GM18907 (cell line): ENCODE data around the gene GLIS2.
A peak's percentile ranks its signal among the peaks of the same experiment; 100 is the strongest.

Experiments
- ATAC-seq: cut with Tn5 transposase; IDR thresholded peaks from one replicate; pipeline ENCODE4 v1.9.1; 2021; ENCODE audit warnings: mild to moderate bottlenecking, moderate library complexity; ENCODE audit not compliant: unreplicated experiment

The GLIS2 gene

DNA sequence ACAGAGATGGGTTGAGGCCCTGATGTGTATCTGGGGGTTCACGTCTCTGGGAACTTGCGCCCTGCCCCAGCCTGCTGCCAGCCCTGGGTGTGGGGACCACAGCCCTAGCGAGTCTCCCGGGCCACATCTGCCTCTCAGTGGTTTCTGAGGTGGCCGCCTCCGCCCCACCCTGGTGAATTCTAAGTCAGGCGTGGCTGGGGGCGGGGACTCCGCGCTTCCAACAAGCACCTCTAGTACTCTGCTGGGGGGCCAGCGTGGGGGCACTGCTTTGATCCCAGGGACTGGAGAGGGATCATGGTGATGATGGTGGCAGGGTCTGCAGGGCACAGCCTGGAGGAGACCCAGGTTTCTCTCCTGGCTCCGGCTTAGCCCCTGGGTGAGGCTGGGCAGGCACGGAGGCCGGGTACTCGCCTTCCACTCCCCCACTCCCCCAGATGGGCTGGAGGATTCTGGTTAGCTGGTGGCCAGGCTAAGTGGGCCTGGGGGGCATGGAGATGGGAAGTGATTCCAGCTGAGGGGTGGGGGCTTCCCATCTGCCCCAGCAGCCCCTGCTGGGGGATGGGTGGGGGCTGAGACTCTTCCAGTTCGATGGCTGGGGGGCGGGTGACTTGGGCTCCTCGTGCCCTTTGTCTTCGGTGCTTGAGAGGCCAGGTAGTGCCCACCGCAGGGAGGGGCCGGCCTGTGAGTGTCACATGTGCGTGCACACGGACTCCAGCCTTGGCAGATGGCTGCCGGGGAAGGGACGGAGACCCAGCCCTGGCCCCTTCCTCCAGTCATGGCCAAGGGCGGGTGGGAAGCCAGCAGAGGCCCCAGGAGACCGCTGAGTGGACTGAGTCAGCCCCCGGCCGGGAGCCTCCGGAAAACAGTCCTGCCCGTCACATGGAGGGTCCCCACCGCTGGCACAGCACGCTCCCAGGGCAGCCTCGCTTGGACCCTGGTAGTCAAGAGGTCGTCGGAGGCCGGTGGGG is 3.9 kb downstream of the GLIS2 start:
- peak; percentile 42 for ATAC-seq

DNA sequence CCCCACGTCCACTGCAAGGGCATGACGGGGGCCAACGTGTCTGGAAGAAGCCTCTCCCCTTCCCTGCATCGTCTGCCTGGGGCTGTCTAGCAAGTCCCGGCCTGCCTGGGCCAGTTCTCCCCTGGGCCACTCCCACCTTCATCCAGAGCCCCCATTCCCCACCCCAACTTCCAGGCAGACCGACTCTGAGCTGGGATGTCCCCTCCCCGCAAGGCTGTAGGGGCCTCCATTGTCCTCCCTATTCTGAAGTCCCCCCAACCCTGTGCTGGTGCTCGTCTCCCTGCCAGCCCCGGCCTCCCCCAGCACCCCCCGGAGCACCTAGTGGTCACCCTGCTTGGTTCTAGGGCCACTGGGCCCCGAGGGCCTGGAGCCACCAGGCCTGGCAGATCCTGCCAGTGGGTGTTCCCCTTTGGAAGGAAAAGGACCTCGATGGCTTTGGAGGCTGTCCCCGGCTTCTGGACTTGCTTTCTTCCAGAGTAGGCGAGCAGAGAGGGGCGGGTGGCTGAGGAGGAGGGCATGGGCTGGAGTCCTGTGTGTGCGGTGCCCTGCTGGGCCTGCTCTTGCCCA is 4.8 kb downstream of the GLIS2 start:
- no peak for ATAC-seq

DNA sequence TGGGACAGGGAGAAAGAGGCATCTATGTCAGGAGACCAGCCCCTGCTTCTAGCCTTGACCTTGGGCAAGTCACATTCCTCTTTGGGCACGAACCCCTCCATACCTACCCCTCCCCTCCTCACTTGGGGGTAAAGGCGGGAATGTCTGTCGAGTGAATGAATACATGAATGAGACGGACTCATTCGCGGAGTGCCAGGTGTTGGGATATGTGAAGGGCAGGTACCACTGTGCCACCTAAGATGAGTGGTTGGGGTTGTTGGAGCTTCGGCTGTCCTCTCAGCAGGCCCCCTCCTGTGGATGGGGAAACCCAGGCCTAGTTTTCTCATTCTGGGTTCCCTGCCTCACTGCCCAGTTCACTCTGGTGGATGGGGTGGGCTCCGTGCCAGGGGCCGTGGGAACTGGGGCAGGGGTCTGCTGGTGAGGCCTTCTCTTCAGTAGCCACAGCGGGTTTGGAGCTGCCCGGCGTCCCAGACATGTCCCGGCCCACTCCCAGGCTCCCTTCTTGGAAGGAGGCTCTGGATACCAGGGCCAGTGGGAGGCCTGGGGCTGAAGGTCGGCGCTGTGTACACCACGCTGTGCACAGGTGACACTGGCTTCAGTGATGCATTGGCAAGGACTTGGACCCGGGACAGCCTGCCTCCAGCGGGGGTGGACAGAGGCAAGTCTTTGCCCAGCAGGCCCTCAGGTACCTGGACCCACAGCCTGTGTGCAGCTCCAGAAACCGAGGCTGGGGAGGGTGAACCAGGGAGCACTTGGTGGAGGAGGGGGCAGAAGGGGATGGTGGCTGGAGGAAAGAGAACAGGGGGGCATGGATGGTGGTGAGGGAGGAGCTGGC is 5.6 kb downstream of the GLIS2 start:
- ATAC-seq = no peak

DNA sequence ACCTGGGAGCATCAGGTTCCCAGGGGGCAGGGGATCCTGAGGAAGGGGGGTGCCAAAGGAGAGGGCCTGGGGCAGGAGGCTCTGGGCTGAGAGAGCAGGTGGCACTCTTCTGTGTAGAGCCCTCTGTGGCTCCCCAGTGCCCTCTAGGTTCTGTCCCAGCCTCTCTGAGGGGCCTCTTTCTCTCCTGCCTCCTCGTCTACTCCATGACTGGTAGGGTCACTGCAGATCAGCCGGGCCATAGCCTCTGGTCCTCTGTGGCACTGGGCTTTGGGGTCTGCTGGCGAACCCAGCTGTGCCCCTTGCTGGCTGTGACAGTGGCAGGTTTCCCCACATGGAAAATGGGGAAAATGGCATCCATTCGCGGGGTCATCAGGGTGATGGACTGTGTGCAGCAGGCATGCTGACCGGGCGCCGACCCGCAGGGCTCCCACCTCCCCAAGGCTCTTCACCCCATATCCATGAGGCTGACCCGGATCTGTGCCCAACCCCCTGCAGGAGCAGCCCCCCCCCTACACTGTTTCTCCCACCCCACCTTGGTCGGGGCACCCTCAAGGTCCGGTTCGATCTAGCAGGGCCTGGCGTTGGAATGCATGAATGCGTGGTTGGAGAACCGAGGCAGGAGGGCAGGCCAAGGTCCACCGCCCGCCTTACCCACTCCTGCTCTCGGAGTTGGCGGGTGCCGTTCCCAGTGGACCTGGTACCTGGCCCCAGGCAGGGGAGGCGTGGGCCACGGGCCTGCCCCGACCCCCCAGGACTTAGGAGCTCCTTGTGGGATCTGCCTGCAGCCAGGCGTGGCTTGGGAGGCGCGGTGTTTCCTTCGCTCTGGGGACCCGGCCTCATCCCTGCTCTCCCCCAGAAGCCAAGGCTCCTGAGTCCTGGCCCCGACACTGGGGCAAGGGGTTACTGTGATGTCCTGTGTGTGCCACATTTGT is 6.5 kb downstream of the GLIS2 start:
- ATAC-seq = no peak

DNA sequence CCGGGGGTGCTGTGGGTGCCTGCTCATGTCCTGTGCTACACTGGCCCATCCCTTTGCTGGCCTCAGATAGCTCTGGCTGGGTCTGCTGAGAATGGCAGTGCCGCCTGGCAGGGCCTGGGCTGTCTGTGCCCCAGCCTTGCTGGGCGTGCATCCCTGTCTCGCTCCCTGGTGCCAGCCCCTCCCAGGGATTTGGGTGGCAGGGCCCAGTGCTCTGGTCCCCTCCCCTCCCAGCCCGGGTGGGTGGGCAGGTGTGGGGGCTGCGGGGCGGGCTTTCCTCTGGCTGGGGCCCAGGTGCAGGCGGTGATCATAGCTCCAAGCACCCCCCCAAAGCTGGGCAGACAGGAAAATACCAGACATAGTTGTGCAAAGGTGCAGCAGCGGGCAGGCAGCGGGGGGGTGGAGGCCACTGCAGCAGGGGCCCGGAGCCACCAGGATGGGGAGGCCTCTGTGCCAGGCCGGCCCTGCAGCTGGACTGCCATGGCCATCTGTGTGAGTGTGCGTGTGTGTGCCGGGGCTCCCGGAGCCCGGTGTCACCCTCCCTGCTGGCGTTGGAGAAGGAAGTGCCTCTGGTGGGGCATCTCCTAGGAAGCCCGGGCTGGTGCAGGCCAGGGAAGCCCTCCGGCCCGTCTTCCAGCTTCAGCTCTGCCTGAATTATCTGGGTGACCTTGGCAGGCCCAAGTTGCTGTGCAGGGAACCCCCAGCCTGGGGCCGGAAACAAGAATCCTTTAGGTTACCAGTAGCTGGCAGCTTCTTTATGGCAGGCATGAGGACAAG is 7.4 kb downstream of the GLIS2 start:
- no peak for ATAC-seq

DNA sequence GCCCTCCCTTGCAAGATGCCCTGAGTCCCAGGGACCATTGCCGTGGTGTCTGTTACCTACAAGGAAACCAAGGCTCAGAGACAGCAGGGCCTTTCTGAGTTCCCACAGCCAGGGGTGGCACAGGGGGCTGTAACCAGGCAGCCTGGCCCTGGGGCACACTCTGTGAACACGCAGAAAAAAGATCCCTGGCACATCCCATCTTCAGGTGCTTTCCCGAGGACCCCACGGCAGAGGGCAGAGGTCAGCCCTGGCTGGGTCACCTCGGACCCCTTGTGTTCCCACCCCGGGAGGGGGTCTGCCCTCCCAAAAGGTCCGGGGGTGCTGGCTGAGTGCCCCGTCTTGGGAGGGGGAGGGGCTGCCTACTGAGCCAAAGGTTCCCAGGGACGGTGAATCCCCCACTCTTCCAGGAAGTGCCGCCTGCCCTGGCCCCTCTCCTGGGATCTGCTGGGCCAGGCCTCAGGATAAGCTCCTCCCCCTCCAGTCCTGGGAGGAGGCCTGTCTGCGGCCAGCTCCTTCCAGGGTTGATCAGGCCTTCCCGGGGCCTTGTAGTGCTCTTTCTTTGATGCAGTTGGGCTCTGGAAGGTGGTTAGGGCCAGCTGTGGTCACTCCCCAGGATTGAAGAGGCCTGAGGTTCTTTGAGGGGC is 8.1 kb downstream of the GLIS2 start:
- no peak for ATAC-seq

DNA sequence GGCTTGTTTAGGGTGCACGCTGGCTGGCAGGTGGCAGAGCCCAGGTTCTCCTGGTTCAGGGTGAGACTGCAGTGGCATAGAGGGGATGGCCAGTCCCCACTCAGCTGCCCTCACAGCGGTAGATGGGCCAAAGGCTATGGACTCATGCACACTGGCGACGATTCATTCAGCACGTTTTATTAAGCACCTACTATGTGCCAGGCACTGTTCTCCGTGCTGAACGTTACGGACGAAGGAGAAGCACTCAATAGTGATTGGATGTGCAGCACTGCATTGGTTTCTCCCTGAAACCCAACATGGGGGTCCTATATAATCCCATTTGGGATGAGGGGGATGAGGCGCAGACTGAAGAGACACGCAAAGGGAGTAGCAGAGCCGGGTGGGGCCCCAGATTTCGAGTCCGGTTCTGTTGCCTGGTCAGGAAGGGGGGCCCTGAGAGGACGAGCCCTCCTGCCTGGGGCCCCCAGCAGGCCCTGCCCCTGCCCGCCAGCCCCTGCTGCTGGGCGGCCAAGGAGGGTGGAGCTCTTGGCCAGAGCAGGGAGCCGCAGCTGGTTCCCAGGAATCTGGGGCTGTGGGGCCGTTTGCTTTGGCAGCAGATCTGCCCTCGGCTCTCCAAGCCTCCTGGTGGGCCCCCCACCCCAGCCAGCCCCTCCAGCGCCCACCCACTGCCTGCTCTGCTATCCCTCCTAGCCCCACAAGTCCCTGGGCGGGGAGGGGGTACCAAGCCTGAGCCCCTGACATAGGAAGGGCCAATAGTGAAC is 8.8 kb downstream of the GLIS2 start:
- ATAC-seq = no peak

DNA sequence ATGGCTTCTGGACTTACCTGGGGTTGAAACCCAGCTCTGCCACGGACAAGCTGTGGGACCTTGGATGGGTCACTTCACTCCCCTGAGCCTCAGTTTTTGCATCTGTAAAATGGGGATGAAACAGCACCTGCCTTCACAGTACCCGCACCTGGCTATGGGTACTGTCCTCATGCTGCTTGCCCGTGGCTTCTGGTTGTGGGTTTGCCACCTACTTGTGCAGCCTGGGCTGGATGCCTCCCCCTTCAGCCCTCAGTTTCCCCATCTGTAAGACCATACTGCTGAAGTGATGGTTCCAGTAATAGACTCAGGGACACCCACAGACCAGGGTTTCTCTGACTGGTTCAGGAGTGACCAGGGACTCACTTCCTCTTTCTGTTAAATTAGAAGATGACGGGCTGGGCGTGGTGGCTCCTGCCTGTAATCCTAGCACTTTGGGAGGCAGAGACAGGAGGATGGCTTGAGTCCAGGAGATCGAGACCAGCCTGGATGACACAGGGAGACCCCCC is 9.4 kb downstream of the GLIS2 start:
- ATAC-seq = no peak

DNA sequence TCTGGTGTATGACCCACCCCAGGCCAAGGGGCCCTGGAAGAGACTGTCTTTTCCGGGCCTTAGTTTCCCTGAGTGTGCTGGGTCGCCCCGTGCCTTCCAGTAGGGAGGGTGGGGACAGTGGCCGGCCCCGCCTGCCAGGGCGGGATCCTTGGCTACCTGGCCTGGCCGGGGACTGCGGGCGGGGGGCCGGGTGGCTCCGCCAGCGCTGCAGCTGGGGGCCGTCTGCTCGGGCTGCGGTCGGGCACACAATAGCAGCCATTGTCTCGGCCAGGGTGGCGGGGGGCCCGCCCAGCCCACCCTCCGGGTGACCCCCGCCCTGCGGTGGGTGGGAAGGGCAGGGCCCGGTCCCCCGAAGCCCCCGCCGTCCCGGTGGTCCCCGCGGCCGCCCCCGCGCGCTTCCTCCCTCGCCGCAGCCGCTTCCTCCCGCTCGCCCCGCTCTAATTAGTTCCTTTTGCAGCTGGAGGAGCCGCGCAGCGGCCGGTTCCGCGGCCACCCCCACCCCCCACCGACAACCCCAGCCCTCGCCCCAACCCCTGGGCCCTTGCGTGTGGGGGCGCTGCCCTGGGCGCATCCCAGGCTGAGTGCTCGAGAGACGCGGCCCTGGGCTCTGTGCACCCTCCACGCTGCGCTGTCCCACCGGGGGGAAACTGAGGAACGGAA is 11.6 kb downstream of the GLIS2 start:
- no peak for ATAC-seq

DNA sequence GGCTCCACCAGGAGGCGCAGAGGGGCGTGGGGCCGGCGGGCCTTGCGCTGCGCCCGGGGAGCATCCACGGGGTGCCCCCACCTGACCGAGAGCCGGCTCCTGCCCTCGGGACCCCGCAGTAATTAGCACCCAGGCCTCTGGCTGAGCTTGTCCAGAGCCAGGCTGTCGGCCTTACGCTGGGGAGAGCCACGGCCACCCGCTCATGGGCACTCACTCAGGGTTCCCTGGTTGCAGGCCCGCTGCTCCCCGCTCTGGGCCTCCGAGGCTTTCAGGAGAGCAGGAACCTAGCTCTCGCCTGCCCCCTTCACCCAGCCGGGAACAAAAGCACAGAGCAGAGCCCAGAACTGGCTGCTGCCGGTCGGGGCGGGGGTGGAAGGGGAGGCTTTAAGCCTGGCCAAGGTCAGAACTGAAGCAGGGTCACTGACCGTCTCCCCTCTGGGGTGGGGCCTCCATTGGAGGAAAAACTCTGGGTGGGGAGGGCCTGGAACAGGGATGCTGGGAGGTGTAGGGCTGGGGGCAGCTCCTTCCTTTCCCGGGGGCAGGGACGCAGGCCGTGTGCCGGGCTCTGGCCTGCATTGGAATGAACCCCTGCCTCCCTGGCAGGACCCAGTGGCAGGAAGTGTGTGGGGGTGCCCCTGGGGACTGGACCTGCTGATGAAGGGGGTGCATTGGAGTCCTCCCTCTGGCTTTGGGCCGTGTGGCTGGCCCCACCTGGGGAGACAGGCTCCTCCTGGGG is 12.3 kb downstream of the GLIS2 start:
- ATAC-seq = no peak

DNA sequence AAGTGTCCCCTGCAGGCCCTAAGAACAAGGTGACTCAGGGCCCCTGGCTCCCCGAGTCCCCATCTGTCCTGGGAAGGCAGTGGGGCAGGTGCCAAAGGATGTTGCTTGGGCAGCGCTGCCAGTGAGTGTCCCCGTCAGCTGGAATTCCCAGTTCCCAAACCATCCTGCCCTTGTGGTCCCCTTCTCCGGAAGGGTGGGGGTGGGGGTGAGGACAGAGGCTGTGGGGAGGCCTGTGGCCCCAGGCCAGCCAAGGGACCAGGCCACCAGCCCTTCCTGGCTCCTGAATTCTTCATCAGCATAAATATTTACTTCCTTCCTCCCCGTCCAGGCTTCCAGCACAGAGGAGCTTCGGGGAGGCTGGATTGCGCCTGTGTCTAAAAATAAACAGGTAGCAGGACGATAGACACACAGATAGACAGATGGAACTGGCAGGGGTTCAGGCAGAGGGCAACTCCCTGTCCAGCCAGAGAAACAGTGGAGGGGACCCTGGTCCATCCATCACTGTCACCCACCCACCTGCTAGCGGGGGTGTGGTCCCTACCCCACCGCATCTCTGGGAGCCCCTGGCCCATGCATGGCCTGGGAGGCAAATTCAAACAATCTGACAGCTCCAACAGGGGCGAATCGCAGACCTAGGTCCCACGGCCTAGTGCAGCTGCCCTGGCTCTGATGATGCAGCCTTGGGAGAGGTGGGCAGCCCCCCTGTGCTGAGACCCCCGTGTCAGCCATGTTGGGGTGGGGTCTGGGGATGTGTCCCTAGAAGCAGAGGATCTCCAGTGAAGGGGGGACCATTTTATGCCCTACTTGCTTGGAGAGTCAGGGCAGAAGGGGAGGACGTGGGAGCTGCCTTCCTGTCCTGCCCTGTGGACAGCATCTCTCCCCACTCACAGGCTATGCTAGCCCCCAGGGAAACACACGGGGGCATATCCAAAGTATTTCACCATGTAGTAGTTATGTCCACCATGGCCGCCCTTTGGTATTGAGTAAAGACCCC is 13.2 kb downstream of the GLIS2 start:
- ATAC-seq = no peak

DNA sequence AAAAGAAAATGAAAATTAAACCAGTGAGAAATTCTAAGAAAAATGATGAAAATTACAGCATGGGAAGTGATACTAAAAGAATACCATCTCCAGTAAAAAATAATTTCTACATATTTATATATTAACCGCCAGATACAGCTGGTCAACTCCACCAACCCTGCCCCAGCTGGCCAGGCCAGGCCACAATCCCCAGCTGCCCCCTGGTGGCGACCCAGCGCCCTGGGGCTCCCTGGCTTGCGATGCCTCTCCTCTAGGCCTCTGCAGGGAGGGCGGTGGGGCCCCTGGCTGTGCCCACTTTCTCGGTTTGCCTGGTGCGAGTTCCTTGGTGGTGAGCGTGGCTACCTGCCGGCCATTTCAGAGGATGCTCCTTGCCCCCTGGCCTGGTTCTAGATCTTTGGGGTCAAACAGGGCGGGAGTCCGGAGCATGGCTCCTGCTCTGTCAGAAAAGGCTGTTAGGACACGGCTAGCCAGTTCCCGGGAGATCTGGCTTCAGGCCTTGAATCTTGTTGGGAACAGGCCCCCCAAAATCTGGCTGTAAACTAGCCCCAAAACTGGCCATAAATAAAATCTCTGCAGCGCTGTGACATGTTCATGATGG is 14.5 kb downstream of the GLIS2 start:
- ATAC-seq = peak; percentile 55

DNA sequence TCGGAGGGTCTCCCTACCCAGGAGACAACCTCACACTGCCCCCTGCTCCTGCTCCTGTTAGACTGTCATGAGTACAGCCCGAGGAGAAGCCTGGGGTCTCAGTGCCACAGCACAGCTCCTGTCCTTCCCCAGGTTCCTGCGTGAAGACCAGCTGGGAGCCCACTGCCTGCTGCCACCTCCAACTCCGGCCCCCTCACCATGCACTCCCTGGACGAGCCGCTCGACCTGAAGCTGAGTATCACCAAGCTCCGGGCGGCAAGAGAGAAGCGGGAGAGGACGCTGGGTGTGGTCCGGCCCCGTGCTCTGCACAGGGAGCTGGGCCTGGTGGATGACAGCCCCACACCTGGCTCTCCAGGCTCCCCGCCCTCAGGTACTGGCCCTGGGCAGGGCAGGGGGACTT is 16.2 kb downstream of the GLIS2 start:
- no peak for ATAC-seq

DNA sequence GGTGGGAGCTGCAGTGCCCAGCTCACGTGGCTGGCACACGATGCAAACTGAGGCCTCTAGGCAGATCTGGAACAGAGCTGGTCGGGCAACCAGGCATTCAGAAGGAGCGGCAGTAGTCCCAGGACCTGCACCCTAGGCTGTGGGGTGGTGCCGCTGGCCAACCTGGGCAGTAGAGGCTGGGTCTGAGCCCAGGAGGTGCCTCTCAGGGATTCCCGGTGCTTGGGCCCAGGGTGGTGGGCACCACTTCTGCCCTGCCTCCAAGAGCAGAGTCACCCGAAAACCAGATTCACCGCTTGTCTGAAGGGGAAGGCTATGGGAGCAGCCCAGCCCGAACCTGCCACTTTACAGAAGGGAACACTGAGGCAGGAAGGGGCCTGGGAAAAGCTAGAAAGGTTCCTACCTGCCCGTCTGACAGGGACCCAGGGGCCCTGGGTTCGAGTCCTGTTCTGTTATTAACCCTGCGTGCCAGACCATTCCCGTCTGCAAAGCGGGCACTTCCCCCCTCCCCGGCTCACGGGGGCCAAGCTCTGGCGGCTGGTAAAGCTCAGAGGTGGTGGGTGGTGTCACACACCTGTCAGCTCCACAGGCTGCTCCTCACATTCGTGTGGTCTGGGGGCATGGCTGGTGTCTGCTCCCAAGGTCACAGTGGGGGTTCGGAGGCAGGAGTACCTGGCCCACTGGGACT is 16.9 kb downstream of the GLIS2 start:
- ATAC-seq = no peak

DNA sequence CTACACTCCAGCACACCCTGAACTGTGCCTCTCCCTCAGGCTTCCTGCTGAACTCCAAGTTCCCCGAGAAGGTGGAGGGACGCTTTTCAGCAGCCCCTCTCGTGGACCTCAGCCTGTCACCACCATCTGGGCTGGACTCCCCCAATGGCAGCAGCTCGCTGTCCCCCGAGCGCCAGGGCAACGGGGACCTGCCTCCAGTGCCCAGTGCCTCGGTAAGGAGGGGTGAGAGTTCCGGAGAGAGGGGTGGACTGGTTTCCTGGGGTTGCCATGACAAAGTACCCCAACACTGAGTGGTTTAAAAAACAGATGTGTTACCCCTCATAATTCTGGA is 17.4 kb downstream of the GLIS2 start:
- ATAC-seq = no peak
